Inflammatory macrophage (primary cell): ENCODE data around the gene AHSP.
"Not testable (repeated sequence)": the region's sequence is repeated elsewhere in the genome, so short reads cannot be mapped to it uniquely, and the experiment has no call there.

ENCODE experiments used
- DNase-seq, 2 donors: peaks; one replicate each; pipeline ENCODE4 v3.0.0-alpha.2; 2020 to 2022
- total RNA-seq, 18 experiments: gene quantifications; one replicate each; lab custom pipeline; 2026; ENCODE audit warnings: mixed read lengths in 6 of 18, inconsistent platforms in 2 of 18; lab: John Stamatoyannopoulos, UW

The AHSP gene
- 0 to 5.1 (median 0) reads per million in 18 experiments for total RNA-seq

- DNase-seq: no peak
Observed at GRCh38 chr16:31527734-31528274, at the start of gene AHSP. Gene AHSP (plus strand): TSS chr16:31527900. CDS start chr16:31528140, 240 bp downstream.

DNA sequence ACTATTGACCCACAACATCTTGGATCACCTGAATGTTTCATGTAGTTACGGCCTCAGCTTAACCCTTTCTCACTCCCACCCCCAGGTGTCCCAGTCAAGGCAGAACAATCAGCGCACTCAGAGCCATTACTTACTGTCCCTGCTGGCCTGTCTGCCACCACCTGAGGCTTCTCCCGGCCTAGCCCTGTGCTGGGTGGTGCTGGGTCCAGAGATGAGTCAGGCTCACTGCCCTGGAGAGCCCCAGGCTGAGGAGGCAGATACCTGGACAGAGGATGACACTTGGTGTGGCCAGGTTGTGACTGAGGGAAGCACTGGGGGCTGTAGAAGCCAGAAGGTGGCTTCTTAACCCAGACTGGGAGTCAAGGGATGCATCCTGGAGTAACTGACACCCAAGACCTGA, 48.7 kb upstream of the AHSP start:
- DNase-seq: no peak

DNA sequence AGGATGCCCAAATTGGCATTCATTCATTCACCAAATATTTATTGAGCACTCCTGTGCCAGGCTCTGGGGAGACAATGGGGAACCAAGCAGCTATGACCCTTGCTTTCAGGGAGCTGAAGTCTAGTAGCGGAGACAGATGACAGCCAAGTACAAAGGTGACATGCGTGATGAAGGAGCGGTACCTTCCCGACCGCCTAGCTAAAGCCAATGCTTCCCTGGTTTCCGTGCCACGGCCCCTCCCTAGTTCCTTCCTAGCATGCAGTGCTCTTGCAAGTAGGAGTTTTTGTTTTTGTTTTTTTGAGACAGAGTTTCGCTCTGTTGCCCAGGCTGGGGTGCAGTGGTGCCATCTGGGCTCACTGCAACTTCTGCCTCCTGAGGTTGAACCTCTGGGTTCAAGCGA, 47.9 kb upstream of the AHSP start:
- no peak for DNase-seq

- DNase-seq: peak; percentile 16 to 28
Observed at GRCh38 chr16:31480851-31481536, 46.7 kb upstream of the AHSP start.

DNA sequence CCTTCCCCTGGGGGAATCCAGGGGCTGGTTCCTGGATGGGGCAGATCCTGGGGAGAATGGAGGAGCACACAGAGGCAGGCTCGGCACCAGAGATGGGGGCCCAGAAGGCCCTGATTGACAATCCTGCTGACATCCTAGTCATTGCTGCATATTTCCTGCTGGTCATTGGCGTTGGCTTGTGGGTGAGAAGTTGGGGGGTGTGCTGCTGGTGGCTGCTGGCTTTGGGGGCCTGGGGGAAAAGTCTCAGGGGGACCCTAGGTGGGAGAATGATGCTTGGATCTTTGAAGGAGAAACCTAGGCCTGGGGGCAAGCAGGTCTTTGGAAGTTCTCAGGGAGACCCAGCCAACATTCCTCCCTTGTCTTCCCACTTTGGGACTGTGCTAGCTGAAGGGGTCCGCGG, 44.6 kb upstream of the AHSP start, which contains the start of gene SLC5A2:
Gene SLC5A2, plus strand, starts transcription at position 43 of the 400 bp plus-strand sequence. Its CDS starts 14 bp downstream, at position 57.
- no peak for DNase-seq

- not testable (repeated sequence) for DNase-seq
Observed at GRCh38 chr16:31484048-31484447, 43.7 kb upstream of the AHSP start.

- no peak for DNase-seq
Observed at GRCh38 chr16:31484491-31485171, 43.1 kb upstream of the AHSP start.

- DNase-seq: no peak
Observed at GRCh38 chr16:31485571-31485970, 42.1 kb upstream of the AHSP start.

- no peak for DNase-seq
Observed at GRCh38 chr16:31486045-31486444, 41.7 kb upstream of the AHSP start.

- DNase-seq: peak; percentile 35 to 37
Observed at GRCh38 chr16:31487071-31487719, 40.5 kb upstream of the AHSP start.

DNA sequence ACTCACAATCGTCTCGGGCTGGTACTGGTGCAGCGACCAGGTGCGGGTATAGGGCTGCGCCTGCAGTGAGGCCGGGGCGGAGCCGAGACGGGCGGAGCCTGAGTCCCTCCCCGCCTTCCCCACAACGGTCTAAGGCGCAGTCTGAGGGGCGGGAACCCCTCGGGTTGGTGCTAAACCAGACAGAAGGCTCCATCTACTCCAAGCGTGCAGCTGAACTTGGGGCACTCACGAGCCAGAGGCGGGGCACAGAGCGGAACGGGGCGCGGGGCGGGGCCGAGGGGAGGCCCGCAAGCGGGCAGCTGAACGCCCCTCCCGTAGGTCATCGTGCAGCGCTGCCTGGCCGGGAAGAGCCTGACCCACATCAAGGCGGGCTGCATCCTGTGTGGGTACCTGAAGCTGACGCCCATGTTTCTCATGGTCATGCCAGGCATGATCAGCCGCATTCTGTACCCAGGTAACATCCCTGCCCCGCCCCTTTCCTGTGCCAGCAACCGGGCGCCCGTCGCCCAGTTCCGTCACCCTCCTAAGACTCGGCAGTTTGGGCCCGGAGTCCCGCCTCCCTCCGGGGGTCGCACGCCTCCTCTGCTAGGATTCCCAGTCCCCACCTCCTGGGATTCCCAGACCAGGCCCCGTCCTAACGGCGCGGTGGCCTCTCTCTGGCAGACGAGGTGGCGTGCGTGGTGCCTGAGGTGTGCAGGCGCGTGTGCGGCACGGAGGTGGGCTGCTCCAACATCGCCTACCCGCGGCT, 39.8 kb upstream of the AHSP start:
- DNase-seq: peak in 1 of 2 donors; percentile 21

- no peak for DNase-seq
Observed at GRCh38 chr16:31488468-31489297, 39.0 kb upstream of the AHSP start.

DNA sequence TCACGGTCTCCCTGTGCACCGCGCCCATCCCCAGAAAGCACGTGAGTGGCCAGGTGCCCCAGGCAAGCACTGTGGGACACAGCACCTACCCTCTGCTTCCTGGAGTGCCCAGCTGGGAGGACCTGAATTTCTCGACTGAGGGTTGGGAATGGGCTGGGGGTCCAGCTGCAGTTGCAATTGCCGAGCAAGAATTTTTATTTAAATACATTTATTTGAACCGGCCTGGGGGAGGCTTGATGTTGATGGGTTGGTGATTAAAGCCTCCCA, 38.5 kb upstream of the AHSP start:
- no peak for DNase-seq

- DNase-seq: no peak
Observed at GRCh38 chr16:31489616-31490584, 37.8 kb upstream of the AHSP start.

- no peak for DNase-seq
Observed at GRCh38 chr16:31491778-31492418, 35.8 kb upstream of the AHSP start.

GRCh38 chr16:31493506-31494125, 34.1 kb upstream of the AHSP start:
- DNase-seq: no peak

DNA sequence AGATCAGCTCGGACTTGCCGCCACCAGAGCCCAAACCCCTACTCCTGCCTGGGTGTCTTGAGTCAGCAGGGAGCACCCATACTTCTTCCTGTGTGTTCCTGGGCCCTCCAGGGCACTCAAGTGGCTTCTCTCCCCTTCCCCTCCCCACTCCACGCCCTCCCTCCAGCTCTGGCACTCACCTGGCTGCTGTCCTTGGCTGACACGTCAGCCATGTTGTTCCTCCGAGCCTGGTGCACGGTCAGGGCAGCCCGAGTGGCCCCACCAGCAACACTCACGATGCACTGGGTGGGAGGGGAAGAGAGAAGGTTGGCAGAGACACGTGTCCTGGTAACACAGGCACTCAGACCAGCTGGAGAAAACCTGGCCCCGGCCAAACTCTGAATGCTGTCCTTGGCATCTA, 31.0 kb upstream of the AHSP start:
- no peak for DNase-seq

DNA sequence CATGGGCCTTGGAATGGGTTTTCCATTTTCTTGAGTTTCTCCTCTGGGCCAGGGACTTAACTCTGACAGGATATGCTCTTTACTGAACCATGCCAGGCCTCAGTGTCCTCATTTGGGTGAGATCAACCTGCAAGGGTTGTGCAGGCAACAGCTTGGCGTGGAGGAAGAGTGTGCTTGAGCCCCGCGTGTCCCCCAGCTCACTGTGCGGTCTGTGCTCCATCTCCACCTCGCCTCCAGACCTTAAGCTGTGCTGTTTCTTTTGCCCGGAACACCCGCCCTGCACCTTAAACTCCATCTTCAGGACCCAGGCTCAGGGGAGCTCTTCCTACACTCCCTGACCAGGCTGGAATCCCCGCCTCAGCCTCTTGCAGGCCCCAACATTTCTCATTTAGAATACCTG, 29.2 kb upstream of the AHSP start:
- DNase-seq: no peak

DNA sequence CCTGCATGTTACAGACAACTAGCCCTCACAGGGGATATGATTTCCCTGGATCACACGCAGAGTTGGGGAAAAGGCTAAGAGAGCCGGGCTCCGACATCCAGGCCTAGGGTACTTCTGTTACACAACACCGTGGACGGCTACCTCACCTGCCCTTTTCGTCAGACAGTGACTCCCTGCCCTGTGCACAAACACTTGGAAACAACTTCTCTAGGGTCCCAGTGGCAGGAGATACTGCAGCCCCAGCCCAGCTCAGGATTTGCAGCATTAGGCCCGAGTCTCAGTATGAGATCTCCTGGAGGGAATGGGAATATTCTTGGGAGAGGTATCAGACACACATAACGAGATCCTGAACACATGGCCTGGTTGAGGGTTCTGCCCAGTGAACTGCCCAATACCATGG, 27.8 kb upstream of the AHSP start:
- no peak for DNase-seq
